IMR-90 (cell line): Measurements from ENCODE around the gene GAS7. TPM values are rescaled to one million over a fixed set of nuclear protein-coding genes. Genes with fewer than 3 reads are reported as not detected.

Experiments used
- ATAC-seq: fragments of 200-7000 bp; cut with Tn5 transposase; 2 replicates; pipeline ENCODE4 v1.9.1; 2020; ENCODE audit warnings: low read depth, mild to moderate bottlenecking, moderate library complexity
- BruUV-seq: library from RNA; stranded (reverse); fragments of 400-500 nt; replicated peaks from 2 replicates; lab custom pipeline; 2021; lab: Mats Ljungman, UMichigan
- CTCF ChIA-PET: fragments of 300-600 bp; formaldehyde crosslinking; extraction: SDS; loops from one replicate; lab custom pipeline; 2021; ENCODE audit warnings: antibody characterized with exemption; lab: Yijun Ruan, JAX
- POLR2A ChIA-PET: fragments of 300-600 bp; sonication (Branson Sonifier 250); formaldehyde crosslinking; loops from one replicate; lab custom pipeline; 2022; ENCODE audit warnings: antibody characterized with exemption; ENCODE audit not compliant: unreplicated experiment; lab: Charles Lee
- DNase-seq: peaks from one replicate; pipeline ENCODE4 v3.0.0; 2013
- H2AFZ ChIP-seq: replicated peaks from 2 replicates; pipeline ENCODE3; 2013; ENCODE audit warnings: low read length, mild to moderate bottlenecking; ENCODE audit not compliant: poor library complexity
- H2AK5ac ChIP-seq: 2 replicates; pipeline ENCODE4 v1.6.1; 2013; ENCODE audit warnings: low read depth, low read length, inconsistent platforms
- H2AK9ac ChIP-seq: replicated peaks from 2 replicates; pipeline ENCODE3; 2013; ENCODE audit warnings: mild to moderate bottlenecking, low read depth, low read length, moderate library complexity; ENCODE audit not compliant: poor library complexity
- H2BK120ac ChIP-seq: 2 replicates; pipeline ENCODE4 v1.6.1; 2013; ENCODE audit warnings: low read depth, low read length, inconsistent platforms
- H2BK15ac ChIP-seq: 3 replicates; pipeline ENCODE4 v1.6.1; 2013; ENCODE audit warnings: low read depth, low read length, inconsistent platforms
- H2BK20ac ChIP-seq: 2 replicates; pipeline ENCODE4 v1.6.1; 2013; ENCODE audit warnings: low read depth, mild to moderate bottlenecking, inconsistent platforms, low read length, moderate library complexity
- H2BK5ac ChIP-seq: 2 replicates; pipeline ENCODE4 v1.6.1; 2013; ENCODE audit warnings: mild to moderate bottlenecking, low read depth, low read length, inconsistent platforms; ENCODE audit not compliant: poor library complexity, severe bottlenecking
- H3K14ac ChIP-seq: replicated peaks from 2 replicates; pipeline ENCODE4 v1.6.1; 2013; ENCODE audit warnings: low read depth, low read length, inconsistent platforms
- H3K18ac ChIP-seq: 2 replicates; pipeline ENCODE4 v1.6.1; 2013; ENCODE audit warnings: low read depth, low read length, control low read depth
- H3K23ac ChIP-seq: 2 replicates; pipeline ENCODE4 v1.6.1; 2013; ENCODE audit warnings: low read depth, low read length, inconsistent platforms
- H3K27ac ChIP-seq: 2 replicates; pipeline ENCODE4 v1.5.1; 2013; ENCODE audit warnings: mild to moderate bottlenecking, control low read depth, low read length; ENCODE audit not compliant: insufficient read depth
- H3K27me3 ChIP-seq: 2 replicates; pipeline ENCODE4 v1.6.1; 2013; ENCODE audit warnings: low read length; ENCODE audit not compliant: control insufficient read depth, insufficient read depth
- H3K36me3 ChIP-seq: 2 replicates; pipeline ENCODE4 v1.6.1; 2013; ENCODE audit warnings: low read length, mixed read lengths; ENCODE audit not compliant: control insufficient read depth, insufficient read depth
- H3K4ac ChIP-seq: 2 replicates; pipeline ENCODE4 v1.6.1; 2013; ENCODE audit warnings: low read depth, low read length, inconsistent platforms
- H3K4me1 ChIP-seq: 2 replicates; pipeline ENCODE4 v1.6.1; 2013; ENCODE audit warnings: low read length, mixed read lengths; ENCODE audit not compliant: control insufficient read depth, insufficient read depth
- H3K4me2 ChIP-seq: 2 replicates; pipeline ENCODE4 v1.6.1; 2013; ENCODE audit warnings: low read depth, mild to moderate bottlenecking, control low read depth, low read length, moderate library complexity
- H3K4me3 ChIP-seq: 2 replicates; pipeline ENCODE4 v1.5.1; 2013; ENCODE audit warnings: low read depth, mild to moderate bottlenecking, control low read depth, low read length, moderate library complexity; ENCODE audit not compliant: insufficient read depth
- H3K56ac ChIP-seq: 2 replicates; pipeline ENCODE4 v1.6.1; 2013; ENCODE audit warnings: low read length, inconsistent platforms; ENCODE audit not compliant: insufficient read depth; ENCODE audit errors: extremely low read depth
- H3K79me1 ChIP-seq, 2 experiments: 2 replicates each; pipeline ENCODE4 v1.6.1; 2013; ENCODE audit warnings: low read length in 2 of 2, inconsistent platforms in 1 of 2, low read depth in 1 of 2
- H3K9ac ChIP-seq: 2 replicates; pipeline ENCODE4 v1.6.1; 2013; ENCODE audit warnings: low read depth, low read length, control low read depth
- H3K9me1 ChIP-seq: 2 replicates; pipeline ENCODE4 v1.6.1; 2013; ENCODE audit warnings: low read length, inconsistent platforms; ENCODE audit not compliant: insufficient read depth
- H3K9me3 ChIP-seq: 2 replicates; pipeline ENCODE4 v1.6.1; 2013; ENCODE audit warnings: low read length; ENCODE audit not compliant: control insufficient read depth, insufficient read depth
- H4K20me1 ChIP-seq: 2 replicates; pipeline ENCODE4 v1.6.1; 2013; ENCODE audit warnings: low read length, inconsistent platforms; ENCODE audit not compliant: insufficient read depth
- H4K5ac ChIP-seq: 2 replicates; pipeline ENCODE4 v1.6.1; 2013; ENCODE audit warnings: mild to moderate bottlenecking, low read depth, low read length, control low read depth
- H4K8ac ChIP-seq, 2 experiments: 2 replicates each; pipeline ENCODE4 v1.6.1; 2013; ENCODE audit warnings: low read depth in 2 of 2, low read length in 2 of 2, control low read depth in 1 of 2, inconsistent platforms in 1 of 2
- H4K91ac ChIP-seq: 2 replicates; pipeline ENCODE4 v1.6.1; 2013; ENCODE audit warnings: low read depth, low read length, inconsistent platforms; ENCODE audit not compliant: insufficient read depth
- BHLHE40 ChIP-seq: fragments of 150-350 bp; IDR thresholded peaks from 2 replicates; pipeline ENCODE4 v1.6.1; 2016; ENCODE audit warnings: mild to moderate bottlenecking, low read depth, low read length
- CEBPB ChIP-seq: IDR thresholded peaks from 2 replicates; pipeline ENCODE4 v1.6.1; 2012; ENCODE audit warnings: low read depth, low read length, improper control_type of control experiment
- MAFK ChIP-seq: IDR thresholded peaks from 2 replicates; pipeline ENCODE4 v1.6.1; 2012; ENCODE audit warnings: low read depth, low read length, improper control_type of control experiment
- WGBS, 2 experiments: methylation state at CpG; one replicate each; pipeline versions ENCODE4 v1.1.5 to v1.1.7; 2013; ENCODE audit warnings: missing lambda C conversion rate in 2 of 2; ENCODE audit not compliant: insufficient read length in 1 of 2; ENCODE audit errors: extremely low coverage in 2 of 2; 5-methylcytosine and 5-hydroxymethylcytosine counted together
- dilution Hi-C: fragments of 300-500 bp; cut with HindIII; formaldehyde crosslinking; loops from one replicate; pipeline ENCODE4 v1.14.3; 2018; ENCODE audit warnings: low sequenced_read_pairs; ENCODE audit not compliant: unreplicated experiment
- in situ Hi-C: fragments of 300-500 bp; cut with MboI; formaldehyde crosslinking; loops from 3 replicates; pipeline ENCODE4 v1.14.3; 2019; ENCODE audit warnings: low sequenced_read_pairs, inconsistent platforms, mixed read lengths
- intact Hi-C: fragments of 100-400 bp; cut with micrococcal nuclease; formaldehyde crosslinking; loops from 2 replicates; pipeline ENCODE4 v1.10.0; 2022
- polyA plus RNA-seq, 3 experiments: library from polyadenylated mRNA; depleted of rRNA; stranded (reverse); fragments of >200 nt; gene quantifications; 2 replicates each; pipeline ENCODE4 v1.2.3, GENCODE V29; 2012; ENCODE audit warnings: low replicate concordance in 1 of 3
- total RNA-seq: library from RNA; depleted of rRNA; stranded (reverse); fragments of >200 nt; gene quantifications from 2 replicates; pipeline ENCODE4 v1.2.3, GENCODE V29; 2012

Gene GAS7
- total and polyA plus RNA-seq, 2 of the 4 experiments (the other 2 are of a cell fraction): 4.6 to 5.0 TPM

GRCh38 chr17:10088444-10088843 is 110.0 kb downstream of the GAS7 start:
- in situ Hi-C loops (no loop called here), dilution Hi-C loops (no loop called here), intact Hi-C loops (no loop called here)
- Histone ChIP-seq H4K8ac (no peak overlapping the region), H3K4me3 (no peak overlapping the region), H2BK120ac (no peak overlapping the region), H3K9me3 (peaks cover 8% of the 10 kb centered on the region), H2BK20ac (no peak overlapping the region), H3K4me2 (no peak overlapping the region), H3K36me3 (no peaks in the 10 kb centered on the region), H3K79me1 (0 out of 4 replicates have a peak, but pooled peaks cover 0 to 3% of the 10 kb centered on the region in 2 experiments), H2BK15ac (no peak overlapping the region), H3K56ac (no peak overlapping the region), H3K4ac (no peak overlapping the region), H4K5ac (no peak overlapping the region), H3K27me3 (no peaks in the 10 kb centered on the region), H2AFZ (no peak overlapping the region), H4K91ac (no peak overlapping the region), H2BK5ac (no peak overlapping the region), H2AK5ac (no peak overlapping the region), H3K18ac (no peak overlapping the region), H3K23ac (no peak overlapping the region), H3K9me1 (peaks cover 7% of the 10 kb centered on the region; the same call in 1 of the 2 replicates), H3K27ac (no peak overlapping the region), H2AK9ac (no peak overlapping the region), H3K9ac (no peak overlapping the region), H3K4me1 (peaks cover 14% of the 10 kb centered on the region), H3K14ac (no peak overlapping the region), H4K20me1 (no peaks in the 10 kb centered on the region)
- ChIA-PET POLR2A (no interaction called here), CTCF (no interaction called here)
- BruUV-seq: no TSS peak
- no CpG with 5 or more reads among the region's 6 CpGs for WGBS, 2 experiments
- no peak for DNase-seq
- no peak for ATAC-seq
- no peak for TF ChIP-seq CEBPB
- TF ChIP-seq MAFK: peak; percentile 67
- no peak for TF ChIP-seq BHLHE40
